Measurements from ENCODE around the gene SYT14.

The SYT14 gene

GRCh38 chr1:210010161-210010560 is 72.1 kb downstream of the SYT14 start:
- no peak for TF ChIP-seq CTCF (IDR thresholded peaks at IDR 0.05; ENCODE audit: control insufficient read depth, insufficient read depth, low read depth, low read length, missing control alignments)
- no peak overlapping the region for H3K4me3 ChIP-seq (ENCODE audit: control insufficient read depth, low read depth, low read length)
- DNase-seq (ENCODE audit: low read depth) = no peak

GRCh38 chr1:210021145-210021860 is 83.3 kb downstream of the SYT14 start:
- DNase-seq (ENCODE audit: low read depth) = no peak
- TF ChIP-seq CTCF (IDR thresholded peaks at IDR 0.05; ENCODE audit: control insufficient read depth, insufficient read depth, low read depth, low read length, missing control alignments) = no peak
- no peak overlapping the region for H3K4me3 ChIP-seq (ENCODE audit: control insufficient read depth, low read depth, low read length)

- TF ChIP-seq CTCF (IDR thresholded peaks at IDR 0.05; ENCODE audit: control insufficient read depth, insufficient read depth, low read depth, low read length, missing control alignments) = no peak
- no peak for DNase-seq (ENCODE audit: low read depth)
These were observed 84.0 kb downstream of the SYT14 start for GRCh38 chr1:210022044-210022443.

GRCh38 chr1:210024282-210024681 is 86.3 kb downstream of the SYT14 start:
- TF ChIP-seq CTCF (IDR thresholded peaks at IDR 0.05; ENCODE audit: control insufficient read depth, insufficient read depth, low read depth, low read length, missing control alignments) = no peak
- DNase-seq (ENCODE audit: low read depth) = no peak
- no peak overlapping the region for H3K4me3 ChIP-seq (ENCODE audit: control insufficient read depth, low read depth, low read length)

More at GRCh38 chr1:210022044-210022443, 84.0 kb downstream of the SYT14 start:
- H3K4me3 ChIP-seq (ENCODE audit: control insufficient read depth, low read depth, low read length) = no peak overlapping the region

GRCh38 chr1:210024996-210025395 is 87.0 kb downstream of the SYT14 start:
- DNase-seq (ENCODE audit: low read depth) = no peak
- TF ChIP-seq CTCF (IDR thresholded peaks at IDR 0.05; ENCODE audit: control insufficient read depth, insufficient read depth, low read depth, low read length, missing control alignments) = no peak
- no peak overlapping the region for H3K4me3 ChIP-seq (ENCODE audit: control insufficient read depth, low read depth, low read length)

- H3K4me3 ChIP-seq (ENCODE audit: control insufficient read depth, low read depth, low read length) = no peak overlapping the region
- DNase-seq (ENCODE audit: low read depth) = no peak
These were observed 87.9 kb downstream of the SYT14 start for GRCh38 chr1:210025870-210026269.

More at GRCh38 chr1:210025870-210026269, 87.9 kb downstream of the SYT14 start:
- TF ChIP-seq CTCF (IDR thresholded peaks at IDR 0.05; ENCODE audit: control insufficient read depth, insufficient read depth, low read depth, low read length, missing control alignments) = peak; percentile 13

All from AG09309 (cell line).